K562 (cell line): Measurements from ENCODE around the gene HSD3B7. TPM values are rescaled to one million over a fixed set of nuclear protein-coding genes. Genes with fewer than 3 reads are reported as not detected.

Experiments
- ATAC-seq: fragments of 200-7000 bp; cut with Tn5 transposase; 3 replicates; pipeline ENCODE4 v1.9.1; 2020; ENCODE audit warnings: moderate library complexity
- BruUV-seq: library from RNA; stranded (reverse); fragments of 400-500 nt; replicated peaks from 2 replicates; lab custom pipeline; 2021; lab: Mats Ljungman, UMichigan
- CTCF ChIA-PET: fragments of 300-600 bp; formaldehyde crosslinking; extraction: SDS; loops from one replicate; lab custom pipeline; 2021; ENCODE audit warnings: low intra/inter-chr PET ratio; lab: Yijun Ruan, JAX
- POLR2A ChIA-PET: fragments of 300-600, 350-650 bp; sonication (Branson Sonifier 250); formaldehyde crosslinking; extraction: SDS; loops from one replicate; lab custom pipeline; 2021; ENCODE audit warnings: antibody characterized with exemption, inconsistent platforms; lab: Yijun Ruan, JAX
- DNase-seq, 4 experiments: peaks; one replicate each; pipeline versions ENCODE4 v3.0.0 to v3.0.0-alpha.2; 2011 to 2018; ENCODE audit warnings: low spot score in 3 of 4, mixed read lengths in 3 of 4; ENCODE audit errors: extremely low read depth in 1 of 4
- FAIRE-seq: peaks from 2 replicates; lab custom pipeline; 2011; peaks lifted over from hg19 to GRCh38; lab: Jason Lieb, UNC
- H2AFZ ChIP-seq: 2 replicates; pipeline ENCODE4 v1.6.0; 2011; ENCODE audit warnings: low read depth, low read length, control low read depth, inconsistent platforms
- H3K27ac ChIP-seq: fragments of 200-600 bp; 3 replicates; pipeline ENCODE4 v1.8.0; 2011; ENCODE audit warnings: low read depth, mild to moderate bottlenecking, control low read depth, inconsistent platforms, low read length, moderate library complexity, mixed read lengths; ENCODE audit errors: extremely low read depth
- H3K27me3 ChIP-seq, 2 experiments: fragments of 300-600 bp in 1 of 2; 2 replicates in 1 of 2; 3 replicates in 1 of 2; pipeline versions ENCODE4 v1.6.0 to v1.8.0; 2011; ENCODE audit warnings: inconsistent platforms in 2 of 2, low read length in 2 of 2, mild to moderate bottlenecking in 1 of 2, mixed read lengths in 1 of 2, moderate library complexity in 1 of 2; ENCODE audit not compliant: control insufficient read depth in 2 of 2, insufficient read depth in 2 of 2
- H3K36me3 ChIP-seq: fragments of 300-600 bp; 3 replicates; pipeline ENCODE4 v1.8.0; 2011; ENCODE audit warnings: mild to moderate bottlenecking, low read length, inconsistent platforms; ENCODE audit not compliant: control insufficient read depth, insufficient read depth
- H3K4me1 ChIP-seq, 2 experiments: fragments of 200-600 bp in 1 of 2; replicated peaks in 1 of 2; 2 replicates in 1 of 2; 3 replicates in 1 of 2; pipeline versions ENCODE4 v1.5.1 to v1.8.0; 2011; ENCODE audit warnings: inconsistent platforms in 2 of 2, low read length in 2 of 2, mild to moderate bottlenecking in 1 of 2, mixed read lengths in 1 of 2, moderate library complexity in 1 of 2; ENCODE audit not compliant: control insufficient read depth in 2 of 2, insufficient read depth in 2 of 2
- H3K4me2 ChIP-seq: 2 replicates; pipeline ENCODE4 v1.6.1; 2011; ENCODE audit warnings: low read length, control low read depth, inconsistent platforms, mixed read lengths; ENCODE audit not compliant: insufficient read depth
- H3K4me3 ChIP-seq: fragments of 200-600 bp; sonication (generic), shearing (Covaris generic); 2 replicates; pipeline ENCODE4 v1.5.1; 2016; ENCODE audit warnings: control low read depth, inconsistent platforms
- H3K79me2 ChIP-seq: fragments of 200-600 bp; 3 replicates; pipeline ENCODE4 v1.8.0; 2011; ENCODE audit warnings: low read length, inconsistent platforms; ENCODE audit not compliant: control insufficient read depth, insufficient read depth
- H3K9ac ChIP-seq, 2 experiments: 2 replicates each; pipeline versions ENCODE4 v1.6.0 to v1.6.1; 2011; ENCODE audit warnings: low read depth in 2 of 2, low read length in 2 of 2, control low read depth in 1 of 2, inconsistent platforms in 1 of 2, mild to moderate bottlenecking in 1 of 2, mixed read lengths in 1 of 2; ENCODE audit not compliant: insufficient read depth in 1 of 2
- H3K9me1 ChIP-seq: one replicate; pipeline ENCODE4 v1.6.0; 2011; ENCODE audit warnings: inconsistent platforms, mild to moderate bottlenecking, low read length, moderate library complexity; ENCODE audit not compliant: control insufficient read depth, insufficient read depth
- H3K9me3 ChIP-seq: replicated peaks from 2 replicates; pipeline ENCODE4 v1.5.1; 2011; ENCODE audit warnings: low read depth, low read length, inconsistent platforms; ENCODE audit not compliant: control insufficient read depth, insufficient read depth
- H4K20me1 ChIP-seq: replicated peaks from 2 replicates; pipeline ENCODE4 v1.6.1; 2011; ENCODE audit warnings: low read length, inconsistent platforms, mixed read lengths; ENCODE audit not compliant: control insufficient read depth, insufficient read depth
- BCOR ChIP-seq: fragments of 450-650 bp; IDR thresholded peaks from 2 replicates; pipeline ENCODE4 v1.6.1; 2016
- ETV5 ChIP-seq: sonication (generic); formaldehyde crosslinking; IDR thresholded peaks from 2 replicates; pipeline ENCODE4 v1.4.0; 2020; ENCODE audit warnings: low read depth, mild to moderate bottlenecking, missing genetic modification reagents
- HEY1 ChIP-seq: fragments of 250-450 bp; sonication (Bioruptor Pico); IDR thresholded peaks from 2 replicates; pipeline ENCODE4 v1.5.0; 2020; ENCODE audit warnings: mild to moderate bottlenecking, moderate library complexity, borderline replicate concordance
- ILF3 ChIP-seq: fragments of 450-650 bp; IDR thresholded peaks from 2 replicates; pipeline ENCODE4 v1.6.1; 2018; ENCODE audit warnings: antibody characterized with exemption, mild to moderate bottlenecking, moderate library complexity, borderline replicate concordance
- IRF9 ChIP-seq: fragments of 450-650 bp; IDR thresholded peaks from 2 replicates; pipeline ENCODE4 v1.6.1; 2016; ENCODE audit warnings: missing biosample characterization, missing genetic modification characterization
- KDM1A ChIP-seq, 2 experiments: fragments of 450-650 bp; IDR thresholded peaks; 2 replicates each; pipeline ENCODE4 v1.6.1; 2016; ENCODE audit warnings: mild to moderate bottlenecking in 2 of 2
- MXI1 ChIP-seq: IDR thresholded peaks from 2 replicates; pipeline ENCODE4 v1.6.1; 2011; ENCODE audit warnings: low read depth, mild to moderate bottlenecking, improper control_type of control experiment, low read length
- OTX1 ChIP-seq: fragments of 450-650 bp; formaldehyde crosslinking; IDR thresholded peaks from 2 replicates; pipeline ENCODE4 v1.4.0; 2022; ENCODE audit warnings: mild to moderate bottlenecking
- RFX1 ChIP-seq: fragments of 450-650 bp; IDR thresholded peaks from 2 replicates; pipeline ENCODE4 v1.6.1; 2016; ENCODE audit warnings: mild to moderate bottlenecking, moderate library complexity
- SMARCA5 ChIP-seq: fragments of 450-650 bp; IDR thresholded peaks from 2 replicates; pipeline ENCODE4 v1.6.1; 2016
- TSC22D4 ChIP-seq: fragments of 450-650 bp; IDR thresholded peaks from 2 replicates; pipeline ENCODE4 v1.6.1; 2016; ENCODE audit warnings: missing genetic modification characterization, missing biosample characterization, control low read depth
- WHSC1 ChIP-seq: IDR thresholded peaks from one replicate; pipeline ENCODE4 v1.6.1; 2012; ENCODE audit warnings: low read length, control low read depth, inconsistent platforms
- ZFP36 ChIP-seq: fragments of 150-350 bp; IDR thresholded peaks from 2 replicates; pipeline ENCODE4 v1.6.1; 2018; ENCODE audit warnings: low read length, low read depth; ENCODE audit not compliant: partially characterized antibody
- ZNF121 ChIP-seq: sonication (generic); formaldehyde crosslinking; conservative IDR thresholded peaks from 2 replicates; pipeline ENCODE4 v1.8.0; 2022; ENCODE audit warnings: missing genetic modification reagents
- ZNF589 ChIP-seq: fragments of 200-800 bp; sonication (Bioruptor generic); IDR thresholded peaks from 2 replicates; pipeline ENCODE4 v1.6.1; 2016; ENCODE audit warnings: low read depth, missing genetic modification characterization, missing compliant biosample characterization
- ZNF76 ChIP-seq: fragments of 250-450 bp; sonication (Bioruptor Pico); IDR thresholded peaks from 2 replicates; pipeline ENCODE4 v1.4.0; 2020; ENCODE audit warnings: mild to moderate bottlenecking, moderate library complexity, borderline replicate concordance
- ZNF764 ChIP-seq: fragments of 250-450 bp; sonication (Bioruptor Pico); IDR thresholded peaks from 2 replicates; pipeline ENCODE4 v1.4.0; 2020; ENCODE audit warnings: low read depth, mild to moderate bottlenecking, moderate library complexity
- whole genome bisulfite sequencing: fragments of 100-300 bp; shearing (Covaris generic); methylation state at CpG from one replicate; pipeline ENCODE4 v1.1.6; 2016; ENCODE audit warnings: low coverage, mixed read lengths; ENCODE audit not compliant: insufficient coverage; ENCODE audit errors: missing lambda C conversion rate; 5-methylcytosine and 5-hydroxymethylcytosine counted together
- in situ Hi-C: fragments of 300-500 bp; cut with MboI; formaldehyde crosslinking; loops from 4 replicates; pipeline ENCODE4 v1.15.0; 2018; ENCODE audit warnings: inconsistent platforms, mixed read lengths
- intact Hi-C: fragments of 100-400 bp; cut with micrococcal nuclease; formaldehyde crosslinking; loops from 2 replicates; pipeline ENCODE4 v1.14.2; 2022
- polyA plus RNA-seq, 8 experiments: library from polyadenylated mRNA; depleted of rRNA in 4 of 8; stranded (reverse) in 5 of 8; unstranded in 3 of 8; fragments of >200 nt; fragmentation: Nextera tagmentation in 2 of 8; fragmentation: Illumina TruSeq in 1 of 8; extraction: Ambion mirVana in 2 of 8; extraction: Trizol in 1 of 8; gene quantifications; 2 replicates each; pipeline versions ENCODE4 v1.2.1 to v1.2.3, GENCODE V29; 2011 to 2014; ENCODE audit warnings: inconsistent platforms in 1 of 8, missing spikeins in 1 of 8
- total RNA-seq, 7 experiments: library from RNA; depleted of rRNA in 6 of 7; stranded (reverse); fragments of >200 nt in 6 of 7; fragmentation: Illumina TruSeq in 2 of 7; extraction: Trizol in 2 of 7; gene quantifications; 2 replicates each; pipeline versions ENCODE4 v1.2.1 to v1.2.3, GENCODE V29; 2011 to 2021; ENCODE audit warnings: low replicate concordance in 1 of 7
- TF ChIP-seq, protein P1 (sequence below): fragments of 250-450 bp; sonication (Bioruptor Pico); IDR thresholded peaks from 2 replicates; pipeline ENCODE4 v1.5.0; 2021
- TF ChIP-seq, protein P2 (sequence below): fragments of 450-650 bp; IDR thresholded peaks from 2 replicates; pipeline ENCODE4 v1.7.0; 2016; ENCODE audit warnings: borderline replicate concordance
- TF ChIP-seq, protein P3 (sequence below): fragments of 450-650 bp; IDR thresholded peaks from 2 replicates; pipeline ENCODE4 v1.6.1; 2016

Gene HSD3B7
- total and polyA plus RNA-seq, 9 of the 15 experiments (the other 6 are each of a cell fraction or from before 2014, with no cell fraction given) = 5.4 to 49.1 (median 23.0) TPM

DNA sequence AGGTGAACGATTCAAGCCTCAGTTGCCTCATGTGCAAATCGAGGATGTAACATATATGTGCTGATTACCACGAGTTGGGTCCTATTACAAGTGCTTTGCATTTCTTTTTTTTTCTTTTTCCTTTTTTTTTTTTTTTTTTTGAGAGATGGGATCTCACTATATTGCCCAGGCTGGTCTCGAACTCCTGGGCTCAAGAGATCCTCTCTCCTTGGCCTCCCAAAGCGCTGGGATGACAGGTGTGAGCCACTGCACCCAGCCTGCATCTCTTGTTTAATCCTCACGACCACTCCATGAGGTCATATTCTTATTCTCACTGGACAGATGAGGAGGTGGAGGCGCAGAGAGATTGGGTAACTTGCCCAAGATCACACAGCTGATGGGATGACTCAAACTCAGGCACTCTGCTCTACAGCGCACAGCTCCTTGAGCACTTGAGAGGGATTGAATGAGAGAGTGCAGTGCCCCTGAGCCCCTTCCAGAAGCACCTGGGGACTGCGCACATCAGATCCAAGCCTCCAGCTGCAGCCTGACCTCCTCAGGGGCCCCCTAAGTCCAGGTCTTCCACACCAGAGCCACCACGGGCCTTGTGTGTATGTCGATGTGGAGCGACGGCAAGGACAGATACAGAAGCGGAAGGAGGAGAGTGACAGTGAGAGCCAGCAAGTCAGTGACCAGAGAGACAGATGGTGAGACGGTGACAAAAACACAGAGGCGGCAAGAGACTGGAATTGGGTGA lies 20.5 kb downstream of the HSD3B7 start:
- H3K9ac ChIP-seq = peak overlapping the region in 1 of 2 experiments; percentile 77; a peak in 2 of 4 replicates
- ChIA-PET POLR2A (no interaction called here), CTCF (no interaction called here)
- 14% methylated on average over 16 of the region's 16 CpGs for WGBS
- BruUV-seq = no TSS peak
- H3K9me1 ChIP-seq = no peaks in the 10 kb centered on the region
- H2AFZ ChIP-seq = peak overlapping the region; percentile 67; the same call in 1 of the 2 replicates
- peak overlapping the region; percentile 43; the same call in 1 of the 2 replicates for H3K4me2 ChIP-seq
- FAIRE-seq (peak; percentile 80), DNase-seq (no peak), ATAC-seq (peak; percentile 30)
- H3K79me2 ChIP-seq = no peaks in the 10 kb centered on the region
- no peak overlapping the region for H3K27ac ChIP-seq
- in situ Hi-C loops (no loop called here), intact Hi-C loops (no loop called here)
- H3K4me3 ChIP-seq = no peak overlapping the region
- peaks cover 16 to 34% of the 10 kb centered on the region in 2 experiments; a peak in 4 of 5 replicates for H3K4me1 ChIP-seq
- peaks cover 0 to 6% of the 10 kb centered on the region in 2 experiments; a peak in 1 of 5 replicates for H3K27me3 ChIP-seq
- H3K36me3 ChIP-seq = no peaks in the 10 kb centered on the region
- no peaks in the 10 kb centered on the region for H4K20me1 ChIP-seq
- no peaks in the 10 kb centered on the region for H3K9me3 ChIP-seq
- TF ChIP-seq, protein P1, sequence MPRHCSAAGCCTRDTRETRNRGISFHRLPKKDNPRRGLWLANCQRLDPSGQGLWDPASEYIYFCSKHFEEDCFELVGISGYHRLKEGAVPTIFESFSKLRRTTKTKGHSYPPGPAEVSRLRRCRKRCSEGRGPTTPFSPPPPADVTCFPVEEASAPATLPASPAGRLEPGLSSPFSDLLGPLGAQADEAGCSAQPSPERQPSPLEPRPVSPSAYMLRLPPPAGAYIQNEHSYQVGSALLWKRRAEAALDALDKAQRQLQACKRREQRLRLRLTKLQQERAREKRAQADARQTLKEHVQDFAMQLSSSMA (CRISPR knock-in tag) = no peak
- TF ChIP-seq MXI1 (no peak), ZNF589 (no peak), OTX1 (CRISPR knock-in tag) (no peak), ZNF764 (CRISPR knock-in tag) (no peak), ZNF76 (no peak), ILF3 (no peak), ETV5 (no peak), TSC22D4 (no peak), WHSC1 (no peak), ZFP36 (peak; percentile 50), HEY1 (CRISPR knock-in tag) (no peak), RFX1 (no peak), BCOR (peak; percentile 85), ZNF121 (CRISPR knock-in tag) (peak; percentile 97), KDM1A (IDR thresholded peaks at IDR 0.05) (0 out of 4 replicates have a peak, but pooled peaks of 1 of the 2 experiments have one; percentile 7), SMARCA5 (peak; percentile 51; the same call in 1 of the 2 replicates), IRF9 (tag) (no peak)
- TF ChIP-seq, protein P2, sequence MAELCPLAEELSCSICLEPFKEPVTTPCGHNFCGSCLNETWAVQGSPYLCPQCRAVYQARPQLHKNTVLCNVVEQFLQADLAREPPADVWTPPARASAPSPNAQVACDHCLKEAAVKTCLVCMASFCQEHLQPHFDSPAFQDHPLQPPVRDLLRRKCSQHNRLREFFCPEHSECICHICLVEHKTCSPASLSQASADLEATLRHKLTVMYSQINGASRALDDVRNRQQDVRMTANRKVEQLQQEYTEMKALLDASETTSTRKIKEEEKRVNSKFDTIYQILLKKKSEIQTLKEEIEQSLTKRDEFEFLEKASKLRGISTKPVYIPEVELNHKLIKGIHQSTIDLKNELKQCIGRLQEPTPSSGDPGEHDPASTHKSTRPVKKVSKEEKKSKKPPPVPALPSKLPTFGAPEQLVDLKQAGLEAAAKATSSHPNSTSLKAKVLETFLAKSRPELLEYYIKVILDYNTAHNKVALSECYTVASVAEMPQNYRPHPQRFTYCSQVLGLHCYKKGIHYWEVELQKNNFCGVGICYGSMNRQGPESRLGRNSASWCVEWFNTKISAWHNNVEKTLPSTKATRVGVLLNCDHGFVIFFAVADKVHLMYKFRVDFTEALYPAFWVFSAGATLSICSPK = no peak
- TF ChIP-seq, protein P3, sequence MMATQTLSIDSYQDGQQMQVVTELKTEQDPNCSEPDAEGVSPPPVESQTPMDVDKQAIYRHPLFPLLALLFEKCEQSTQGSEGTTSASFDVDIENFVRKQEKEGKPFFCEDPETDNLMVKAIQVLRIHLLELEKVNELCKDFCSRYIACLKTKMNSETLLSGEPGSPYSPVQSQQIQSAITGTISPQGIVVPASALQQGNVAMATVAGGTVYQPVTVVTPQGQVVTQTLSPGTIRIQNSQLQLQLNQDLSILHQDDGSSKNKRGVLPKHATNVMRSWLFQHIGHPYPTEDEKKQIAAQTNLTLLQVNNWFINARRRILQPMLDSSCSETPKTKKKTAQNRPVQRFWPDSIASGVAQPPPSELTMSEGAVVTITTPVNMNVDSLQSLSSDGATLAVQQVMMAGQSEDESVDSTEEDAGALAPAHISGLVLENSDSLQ = peak; percentile 57
